Anterior cingulate cortex (tissue), 58 donors: ENCODE results near the gene RCN2.
"Not testable (repeated sequence)": the region's sequence is repeated elsewhere in the genome, so short reads cannot be mapped to it uniquely, and the experiment has no call there.

Experiments
- DNase-seq, 58 donors: peaks; one replicate each; lab custom pipeline; 2025; lab: John Stamatoyannopoulos, UW

The RCN2 gene

GRCh38 chr15:76930831-76931396 is 635 bp upstream of the RCN2 start:
- DNase-seq = no peak

DNA sequence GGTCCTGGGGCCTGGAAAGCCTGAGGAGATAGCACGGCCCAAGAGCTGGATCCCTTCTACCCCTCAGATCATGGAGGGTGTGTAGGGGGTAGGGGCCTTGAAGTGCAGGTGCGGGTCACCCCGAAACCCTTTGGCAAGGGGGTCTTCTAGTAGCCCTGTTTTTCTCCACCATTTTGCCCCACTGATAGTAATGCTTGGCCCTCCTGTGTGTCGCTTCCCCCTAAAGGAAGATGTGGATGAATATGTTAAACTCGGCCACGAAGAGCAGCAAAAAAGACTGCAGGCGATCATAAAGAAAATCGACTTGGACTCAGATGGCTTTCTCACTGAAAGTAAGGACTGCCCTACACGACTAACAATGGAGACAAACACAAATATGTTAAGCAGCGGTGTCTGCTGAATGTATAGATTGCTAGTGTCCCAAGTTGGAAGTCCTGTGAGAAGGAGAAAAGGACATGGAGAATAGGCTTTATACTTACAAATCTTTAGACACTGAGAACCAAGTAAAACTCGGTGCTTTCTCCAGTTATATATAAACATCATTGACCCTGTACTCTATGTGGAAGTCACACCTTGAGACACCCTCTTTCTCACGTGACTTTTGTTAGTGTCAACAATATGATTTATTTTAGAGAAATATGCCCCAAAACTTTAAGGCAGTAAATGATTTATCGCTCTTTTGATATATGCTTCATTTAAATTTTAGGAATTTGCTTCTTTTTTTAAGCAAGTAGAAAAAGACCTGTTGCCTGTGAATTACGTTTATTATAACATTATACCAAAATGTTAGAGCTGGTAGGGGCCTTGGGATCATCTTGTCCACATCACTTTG is 802 bp downstream of the RCN2 start:
- no peak for DNase-seq

DNA sequence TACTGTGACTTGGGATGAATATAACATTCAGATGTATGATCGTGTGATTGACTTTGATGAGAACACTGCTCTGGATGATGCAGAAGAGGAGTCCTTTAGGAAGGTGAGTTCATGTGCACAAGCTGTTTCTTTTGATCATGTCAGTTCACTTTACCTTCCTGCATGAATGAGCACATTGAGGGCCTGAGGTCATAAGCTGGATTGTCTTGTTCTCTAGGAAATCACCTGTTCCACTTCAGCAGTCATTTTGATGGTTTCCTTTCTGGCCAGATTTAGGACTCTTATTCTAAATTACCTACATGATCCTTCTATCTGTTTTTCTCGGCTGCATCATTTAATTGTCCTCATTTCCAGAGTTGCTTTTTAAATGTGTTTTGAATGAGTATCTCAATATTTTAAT is 4.1 kb downstream of the RCN2 start:
- no peak for DNase-seq

DNA sequence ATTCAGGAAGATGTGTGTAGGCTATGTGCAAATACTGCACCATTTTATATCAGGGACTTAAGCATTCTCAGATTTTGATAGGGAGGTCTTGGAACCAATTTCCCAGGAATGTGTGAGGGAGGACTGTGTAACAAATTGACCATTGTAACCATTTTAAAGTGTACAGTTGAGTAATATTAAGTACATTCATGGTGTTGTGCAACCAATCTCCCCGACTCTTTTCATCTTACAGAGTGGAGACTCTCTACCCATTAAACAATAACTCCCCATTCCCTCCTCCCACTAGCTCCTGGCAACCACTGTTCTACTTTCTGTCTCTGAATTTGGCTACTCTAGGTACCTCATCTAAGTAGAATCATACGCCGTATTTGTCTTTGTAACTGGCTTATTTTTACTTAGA is 5.1 kb downstream of the RCN2 start:
- no peak for DNase-seq

DNA sequence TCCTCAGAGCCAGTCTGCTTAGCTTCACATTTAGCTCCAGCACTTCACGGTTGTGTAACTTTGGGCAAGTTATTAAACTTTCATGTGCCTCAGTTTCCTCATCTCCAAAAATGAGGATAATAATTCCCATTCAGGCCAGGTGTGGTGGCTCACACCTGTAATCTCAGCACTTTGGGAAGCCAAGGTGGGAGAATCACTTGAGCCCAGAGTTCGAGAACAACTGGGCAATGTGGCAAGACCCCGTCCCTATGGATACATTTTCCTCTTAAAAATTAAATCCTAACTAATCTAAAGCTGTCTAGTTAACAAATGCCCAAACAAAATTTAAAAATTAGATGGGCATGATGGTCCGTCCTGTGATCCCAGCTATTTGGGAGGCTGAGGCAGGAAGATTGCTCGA is 7.2 kb downstream of the RCN2 start:
- no peak for DNase-seq

GRCh38 chr15:76939715-76940114 is 8.2 kb downstream of the RCN2 start:
- DNase-seq = no peak

GRCh38 chr15:76941636-76942035 is 10.1 kb downstream of the RCN2 start:
- peak in 1 of 58 donors; percentile 16 for DNase-seq

GRCh38 chr15:76942331-76942730 is 10.8 kb downstream of the RCN2 start:
- no peak for DNase-seq

DNA sequence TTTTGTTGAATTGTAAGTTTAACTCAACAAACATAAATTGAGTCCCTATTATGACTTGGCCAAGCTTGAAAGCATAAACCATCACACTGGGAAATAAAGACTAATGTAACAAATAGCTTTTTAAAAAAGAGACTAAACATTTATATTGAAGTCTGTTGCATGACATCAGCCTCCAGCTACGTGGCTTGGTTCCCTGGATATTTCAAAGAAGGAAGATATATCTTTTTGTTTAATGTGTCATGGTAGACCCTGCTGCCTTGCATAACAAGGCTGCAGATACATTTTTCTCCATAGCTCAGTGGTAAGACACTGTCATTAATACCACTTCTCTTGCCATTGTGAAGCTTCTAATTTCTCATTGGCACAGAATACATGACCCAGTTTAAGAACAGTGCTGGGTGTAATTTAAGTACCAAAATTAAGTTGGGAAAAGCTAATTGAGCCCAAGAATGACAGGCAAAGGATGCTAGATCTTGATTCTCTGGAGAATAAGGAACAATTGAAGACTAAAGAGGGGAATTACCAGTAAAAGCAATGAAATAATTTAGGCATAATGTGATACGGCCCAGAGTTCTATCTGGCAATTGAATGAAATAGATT is 14.0 kb downstream of the RCN2 start:
- no peak for DNase-seq

DNA sequence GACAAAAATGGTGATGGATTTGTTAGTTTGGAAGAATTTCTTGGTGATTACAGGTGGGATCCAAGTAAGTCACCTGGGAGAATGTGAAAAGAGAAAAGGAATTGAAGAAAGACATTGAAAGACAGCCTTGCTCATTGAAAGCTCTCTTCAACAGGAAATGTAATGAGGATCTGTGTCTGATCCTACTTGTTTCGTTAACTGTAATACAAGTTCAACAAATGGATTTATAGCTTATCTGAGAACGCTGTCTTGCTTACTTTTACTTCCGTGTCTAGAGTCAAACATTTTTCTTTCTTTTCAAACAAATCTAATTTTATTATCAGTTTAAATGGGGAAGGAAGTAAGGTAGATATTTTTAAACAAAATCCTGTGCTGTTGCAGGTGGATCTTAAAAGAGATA is 15.9 kb downstream of the RCN2 start:
- DNase-seq = no peak

DNA sequence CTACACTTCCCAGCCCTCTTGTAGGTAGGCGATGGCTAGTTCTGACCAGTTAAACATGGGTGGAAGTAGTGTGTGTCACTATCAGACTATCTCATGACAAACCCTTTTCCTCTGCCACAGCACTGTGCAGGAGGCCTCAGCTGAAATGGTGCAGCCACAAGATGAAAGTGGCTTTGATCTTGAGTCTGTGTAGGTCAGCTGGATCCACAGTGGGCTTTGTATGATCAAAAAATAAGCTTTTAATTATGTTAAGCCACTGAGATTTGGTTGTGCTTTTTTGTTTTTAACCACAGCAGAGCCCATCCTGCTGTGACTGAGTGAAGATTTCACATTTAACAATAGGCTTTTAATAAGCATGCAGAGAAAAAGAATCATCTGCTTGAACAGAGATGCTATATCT is 19.7 kb downstream of the RCN2 start:
- DNase-seq = peak in 2 of 58 donors; percentile 10 to 11

DNA sequence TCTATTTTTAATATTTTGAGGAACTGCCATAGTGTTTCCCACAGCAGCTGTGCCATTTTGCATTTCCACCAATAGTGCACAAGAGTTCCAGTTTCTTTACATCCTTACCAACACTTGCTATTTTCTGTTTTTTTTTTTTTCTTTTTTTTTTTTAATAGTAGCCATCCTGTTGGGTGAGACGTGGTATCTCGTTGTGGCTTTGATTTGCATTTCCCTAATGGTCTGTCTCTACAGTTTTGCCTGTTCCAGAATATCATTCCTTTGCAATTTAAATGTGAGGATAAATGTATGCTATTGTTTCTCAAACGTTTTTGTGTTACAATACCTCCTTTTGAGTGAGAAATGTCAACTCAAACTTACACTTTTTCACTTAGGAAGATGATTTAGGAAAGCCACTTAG is 22.4 kb downstream of the RCN2 start:
- DNase-seq = no peak

DNA sequence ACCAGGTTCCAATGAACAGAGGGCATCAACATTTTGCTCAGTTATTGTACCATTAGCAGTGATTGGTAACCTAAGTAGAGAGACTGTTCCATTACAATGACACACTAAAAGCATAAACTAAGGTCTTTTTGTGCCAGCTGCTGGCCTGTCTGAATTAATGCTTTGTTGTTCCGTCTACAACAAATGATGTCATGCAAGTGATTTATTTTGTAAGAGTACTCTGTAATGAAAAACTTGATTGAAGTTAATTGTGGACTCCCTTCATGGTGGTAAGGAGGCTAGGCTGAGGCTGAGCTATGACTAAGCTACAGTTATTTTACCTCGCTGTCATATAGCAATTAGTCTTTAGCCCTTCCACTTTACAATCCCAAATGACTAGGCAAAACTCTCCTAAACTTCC is 23.2 kb downstream of the RCN2 start:
- peak in 6 of 58 donors; percentile 11 to 63 (median 22) for DNase-seq

DNA sequence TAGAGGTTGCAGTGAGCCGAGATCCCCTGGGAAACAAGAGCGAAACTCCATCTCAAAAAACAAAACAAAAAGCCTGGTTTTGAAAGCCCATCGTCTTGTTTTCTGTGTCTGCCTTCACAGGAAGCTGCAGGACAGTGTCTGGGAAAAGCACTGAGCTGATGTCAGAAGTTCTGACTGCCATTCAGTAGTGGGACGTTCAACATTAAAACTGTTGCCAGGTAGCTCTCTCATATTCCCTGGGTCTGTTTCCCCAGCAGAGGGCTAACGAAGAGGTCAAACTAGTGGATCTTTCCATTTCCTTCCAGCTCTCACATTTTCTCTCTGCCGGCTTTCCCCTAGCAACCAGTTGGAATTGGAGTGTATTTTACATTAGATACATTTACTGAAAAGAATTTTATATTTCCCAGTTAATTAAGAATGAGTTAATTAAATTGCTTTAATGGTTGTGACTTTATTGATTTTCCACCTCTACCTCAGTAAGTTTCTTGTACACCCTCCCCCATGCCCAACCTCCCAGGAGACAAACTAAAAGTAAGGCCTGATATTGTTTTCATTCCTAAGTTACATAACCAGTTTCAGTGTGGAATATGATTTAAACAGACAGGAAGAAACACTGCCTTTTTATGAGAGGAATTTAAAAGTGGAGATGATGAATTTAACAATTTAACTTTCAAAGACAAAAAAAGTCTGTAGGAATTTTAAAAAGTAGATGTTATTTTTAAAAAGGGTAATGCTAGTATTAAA is 29.9 kb downstream of the RCN2 start:
- no peak for DNase-seq

DNA sequence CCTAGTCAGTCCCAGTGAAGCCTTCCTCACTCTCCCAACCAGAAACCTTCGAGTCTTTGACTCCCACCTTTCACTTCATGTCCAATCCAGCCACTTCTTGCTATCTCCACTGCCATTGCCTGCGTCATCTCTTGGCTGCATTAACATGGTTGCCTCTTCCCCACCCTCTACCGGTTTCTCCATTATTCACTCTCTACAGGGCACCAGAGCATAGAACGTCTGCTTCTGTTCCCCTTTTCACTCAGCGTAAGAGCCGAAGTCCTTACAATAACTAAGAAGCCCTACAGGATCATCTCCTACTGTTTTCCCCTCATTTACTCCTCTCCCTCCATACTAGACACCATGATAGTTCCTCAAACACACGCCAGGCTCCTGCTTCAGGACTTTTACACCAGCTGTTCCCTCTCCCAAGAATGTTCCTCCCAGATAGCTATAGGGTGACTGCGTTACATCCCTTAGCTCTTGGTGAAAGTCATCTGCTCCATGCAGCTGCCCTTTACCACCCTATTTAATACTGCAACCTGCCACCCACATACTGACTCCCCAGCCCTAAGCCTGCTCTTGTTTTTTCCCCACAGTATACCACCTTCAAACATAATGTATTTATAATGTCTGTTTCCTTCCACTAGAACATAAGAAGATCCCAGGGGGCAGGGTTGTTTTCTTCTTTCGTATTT is 30.9 kb downstream of the RCN2 start:
- no peak for DNase-seq

GRCh38 chr15:76963596-76963995 is 32.0 kb downstream of the RCN2 start:
- DNase-seq = no peak

DNA sequence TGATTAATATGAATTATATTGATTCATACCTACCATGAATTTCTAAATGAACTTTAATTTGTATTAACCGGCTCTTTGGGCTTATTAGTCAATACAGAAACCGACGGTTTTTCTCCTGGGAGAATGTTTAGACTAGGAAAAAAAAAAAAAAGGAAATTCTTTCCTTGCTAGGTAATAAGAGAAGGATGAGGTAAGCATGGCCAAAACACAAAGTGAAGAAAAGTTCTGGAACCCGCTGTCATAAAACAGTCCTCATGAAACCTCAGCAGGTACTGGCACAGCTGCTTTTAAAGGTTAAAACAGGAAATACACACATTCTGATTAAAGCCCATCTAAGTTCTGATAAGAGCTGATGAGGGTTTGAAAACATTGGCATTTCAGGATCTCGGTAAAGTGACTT is 32.6 kb downstream of the RCN2 start:
- DNase-seq = no peak

DNA sequence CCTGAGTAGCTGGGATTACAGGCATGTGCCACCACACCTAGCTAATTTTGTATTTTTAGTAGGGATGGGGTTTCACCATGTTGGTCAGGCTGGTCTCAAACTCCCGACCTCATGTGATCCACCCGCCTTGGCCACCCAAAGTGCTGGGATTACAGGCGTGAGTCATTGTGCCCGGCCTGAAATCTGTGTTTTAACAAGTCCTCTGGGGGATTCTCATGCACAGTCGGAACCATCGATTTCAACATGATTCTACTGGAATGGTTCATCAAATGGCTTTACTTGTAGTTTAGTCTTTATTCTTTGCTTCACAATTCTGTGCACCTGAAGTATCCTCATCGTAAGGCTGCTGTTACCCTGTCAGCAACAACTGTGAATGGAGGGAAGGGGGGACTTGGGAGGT is 34.5 kb downstream of the RCN2 start:
- DNase-seq = not testable (repeated sequence)

GRCh38 chr15:76967067-76967466 is 35.5 kb downstream of the RCN2 start:
- DNase-seq = no peak

GRCh38 chr15:76968306-76968705 is 36.8 kb downstream of the RCN2 start:
- no peak for DNase-seq
